GM18499 (cell line): ENCODE measurements around the gene ENO1.
"Not testable (repeated sequence)": the region's sequence is repeated elsewhere in the genome, so short reads cannot be mapped to it uniquely, and the experiment has no call there.

Experiments
- ATAC-seq: cut with Tn5 transposase; IDR thresholded peaks from one replicate; pipeline ENCODE4 v1.9.1; 2021; ENCODE audit warnings: moderate number of reproducible peaks; ENCODE audit not compliant: insufficient read depth, unreplicated experiment

The ENO1 gene

DNA sequence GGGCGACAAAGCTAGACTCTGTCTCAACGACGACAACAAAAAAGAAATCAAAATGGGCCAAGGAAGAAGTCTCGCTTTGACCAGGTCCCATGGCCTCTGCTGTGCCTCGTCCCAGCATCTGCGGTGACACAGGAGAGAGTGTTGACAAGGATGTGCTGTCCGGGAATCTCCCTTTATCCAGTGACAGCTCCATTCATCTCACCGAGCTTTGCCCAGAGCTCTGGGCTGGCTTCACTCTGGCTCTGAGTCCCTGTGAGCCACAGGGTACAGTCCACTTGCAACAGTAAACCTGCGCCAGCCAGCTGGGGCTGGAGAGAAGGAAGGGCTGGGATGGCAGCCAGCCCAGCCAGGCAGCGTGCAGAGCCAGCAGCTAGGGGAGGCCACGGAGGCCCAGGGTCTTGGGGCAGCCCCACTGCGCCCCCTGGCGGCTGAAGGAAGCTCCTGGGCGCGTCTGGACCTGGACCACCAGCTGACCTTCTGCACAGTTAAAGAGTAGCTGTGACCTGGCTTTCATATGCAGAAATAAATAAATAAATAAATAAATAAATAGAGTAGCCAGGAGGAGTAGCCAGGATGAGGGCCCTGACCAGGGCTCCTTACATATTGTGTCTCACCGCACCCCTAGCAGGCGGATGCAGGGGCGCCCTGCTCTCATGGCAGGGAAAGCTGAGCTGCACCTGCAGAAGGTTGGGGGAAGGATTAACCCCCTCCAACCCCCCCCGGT, 29.7 kb downstream of the ENO1 start:
- ATAC-seq: no peak

DNA sequence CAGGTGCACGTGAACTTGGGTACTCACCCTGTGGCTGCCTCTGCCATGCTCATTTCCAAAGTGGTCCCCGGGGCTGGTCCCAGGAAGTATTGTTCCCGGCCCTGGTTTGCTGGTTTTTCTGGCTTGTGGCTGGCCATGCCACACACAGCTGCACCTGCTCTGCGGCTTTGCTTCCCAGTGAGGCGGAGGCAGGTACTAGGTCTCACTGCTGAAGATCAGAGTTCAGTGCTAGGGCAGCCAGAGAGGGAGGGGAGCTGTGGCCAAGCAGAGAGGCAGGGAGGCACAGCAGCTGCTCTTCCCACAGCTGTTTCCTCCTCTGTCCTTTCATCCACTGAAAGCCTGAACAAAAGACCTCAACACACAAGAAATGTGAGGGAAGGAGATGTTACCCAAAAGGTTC, 30.5 kb downstream of the ENO1 start:
- no peak for ATAC-seq

GRCh38 chr1:8846263-8846662, 32.2 kb downstream of the ENO1 start:
- ATAC-seq: no peak

- no peak for ATAC-seq
Observed at GRCh38 chr1:8845104-8846097, 33.1 kb downstream of the ENO1 start.

GRCh38 chr1:8844501-8845006, 33.9 kb downstream of the ENO1 start:
- no peak for ATAC-seq

DNA sequence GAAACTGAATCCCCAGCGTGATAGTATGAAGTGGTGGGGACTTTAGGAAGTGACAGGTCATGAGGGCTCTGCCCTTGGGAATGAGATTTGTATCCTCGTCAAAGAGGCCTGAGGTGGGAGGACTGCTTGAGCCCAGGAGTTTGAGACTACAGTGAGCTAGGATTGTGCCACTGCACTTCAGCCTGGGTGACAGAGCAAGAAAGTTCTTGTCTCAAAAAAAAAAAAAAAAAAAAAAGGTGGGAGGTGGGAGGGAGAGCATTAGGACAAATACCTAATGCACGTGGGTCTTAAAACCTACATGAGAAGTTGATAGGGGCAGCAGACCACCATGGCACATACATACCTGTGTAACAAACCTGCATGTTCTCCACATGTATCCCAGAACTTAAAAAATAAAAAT, 37.1 kb downstream of the ENO1 start:
- no peak for ATAC-seq

- no peak for ATAC-seq
Observed at GRCh38 chr1:8839990-8840389, 38.5 kb downstream of the ENO1 start.

DNA sequence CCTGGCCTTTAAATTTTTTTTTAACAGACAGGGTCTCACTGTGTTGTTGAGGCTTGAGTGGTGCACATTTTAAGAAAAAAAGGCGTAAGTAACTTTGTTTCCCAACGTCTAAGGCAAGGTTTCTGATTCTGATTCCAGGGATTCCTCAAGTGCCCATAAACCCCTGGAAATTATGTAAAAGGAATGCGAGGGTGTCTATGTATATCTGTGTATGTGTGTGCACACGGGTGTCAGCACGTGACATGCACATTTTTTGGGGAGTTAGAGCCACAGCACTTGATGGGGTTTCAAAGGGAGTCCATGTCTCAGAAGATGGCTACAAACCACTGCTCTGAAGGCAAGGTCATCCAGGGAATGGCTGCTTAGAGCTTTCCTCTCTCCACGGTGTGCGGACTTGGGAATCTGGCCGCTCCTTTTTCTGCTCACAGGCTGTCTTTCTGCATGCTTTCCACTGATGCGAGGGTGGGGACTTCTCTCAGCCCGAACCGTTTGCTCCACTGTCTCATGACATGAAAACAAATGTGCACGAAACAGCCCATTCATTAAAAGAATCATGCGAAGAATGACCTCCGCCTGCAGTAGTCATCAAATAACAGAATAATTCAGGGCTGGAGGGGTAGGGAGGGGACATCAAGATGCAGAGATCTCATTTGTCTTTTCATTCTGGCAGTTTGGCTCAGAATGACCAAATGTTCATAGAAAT, 42.4 kb downstream of the ENO1 start:
- no peak for ATAC-seq

DNA sequence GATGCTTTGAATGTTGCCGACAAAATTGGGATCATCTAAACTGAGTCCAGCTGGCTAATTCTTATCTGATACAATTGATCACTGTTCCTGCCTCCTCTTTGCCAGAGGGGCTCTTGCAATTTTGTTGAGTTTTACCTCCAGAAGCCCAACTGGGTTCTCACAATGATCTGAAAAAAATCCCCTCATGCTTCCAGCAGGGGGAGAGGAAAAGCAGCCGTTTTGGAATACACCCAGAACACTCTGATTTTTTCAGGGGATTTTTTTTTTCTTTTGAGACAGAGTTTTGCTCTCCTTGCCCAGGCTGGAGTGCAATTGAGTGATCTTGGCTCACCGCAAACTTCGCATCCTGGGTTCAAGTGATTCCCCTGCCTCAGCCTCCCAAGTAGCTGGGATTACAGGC, 47.1 kb downstream of the ENO1 start:
- no peak for ATAC-seq

DNA sequence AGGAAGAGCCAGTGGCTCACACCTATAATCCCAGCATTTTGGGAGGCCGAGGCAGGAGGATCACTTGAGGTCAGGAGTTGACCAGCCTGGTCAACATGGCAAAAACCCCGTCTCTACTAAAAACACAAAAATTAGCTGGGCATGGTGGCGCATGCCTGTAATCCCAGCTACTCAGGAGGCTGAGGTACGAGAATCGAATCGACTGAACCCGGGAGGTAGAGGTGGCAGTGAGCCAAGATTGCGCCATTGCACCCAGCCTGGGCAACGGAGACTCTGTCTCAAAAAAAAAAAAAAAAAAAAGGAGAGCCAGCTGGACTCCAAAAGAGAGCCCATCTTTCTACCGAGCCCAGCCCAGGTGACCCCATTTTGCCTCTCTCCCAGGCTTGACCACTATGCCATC, 47.8 kb downstream of the ENO1 start:
- not testable (repeated sequence) for ATAC-seq

GRCh38 chr1:8825985-8826481, 52.5 kb downstream of the ENO1 start:
- ATAC-seq: no peak

DNA sequence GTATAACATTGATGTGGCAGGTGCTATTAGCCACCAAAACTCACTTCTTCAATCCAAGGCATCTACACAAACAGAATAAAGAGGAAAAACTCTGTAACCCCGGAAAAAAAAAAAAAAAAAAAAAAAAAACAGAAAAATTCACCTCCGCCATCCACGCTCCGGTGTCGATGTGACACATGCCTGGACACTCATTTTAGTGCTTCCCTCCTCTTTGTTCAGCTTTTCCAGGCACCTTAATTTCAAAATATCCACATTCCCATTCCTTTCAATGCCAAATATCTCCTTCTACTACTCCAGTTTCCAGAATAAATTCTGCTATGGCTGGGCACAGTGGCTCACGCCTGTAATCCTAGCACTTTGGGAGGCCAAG, 55.2 kb downstream of the ENO1 start:
- ATAC-seq: no peak

DNA sequence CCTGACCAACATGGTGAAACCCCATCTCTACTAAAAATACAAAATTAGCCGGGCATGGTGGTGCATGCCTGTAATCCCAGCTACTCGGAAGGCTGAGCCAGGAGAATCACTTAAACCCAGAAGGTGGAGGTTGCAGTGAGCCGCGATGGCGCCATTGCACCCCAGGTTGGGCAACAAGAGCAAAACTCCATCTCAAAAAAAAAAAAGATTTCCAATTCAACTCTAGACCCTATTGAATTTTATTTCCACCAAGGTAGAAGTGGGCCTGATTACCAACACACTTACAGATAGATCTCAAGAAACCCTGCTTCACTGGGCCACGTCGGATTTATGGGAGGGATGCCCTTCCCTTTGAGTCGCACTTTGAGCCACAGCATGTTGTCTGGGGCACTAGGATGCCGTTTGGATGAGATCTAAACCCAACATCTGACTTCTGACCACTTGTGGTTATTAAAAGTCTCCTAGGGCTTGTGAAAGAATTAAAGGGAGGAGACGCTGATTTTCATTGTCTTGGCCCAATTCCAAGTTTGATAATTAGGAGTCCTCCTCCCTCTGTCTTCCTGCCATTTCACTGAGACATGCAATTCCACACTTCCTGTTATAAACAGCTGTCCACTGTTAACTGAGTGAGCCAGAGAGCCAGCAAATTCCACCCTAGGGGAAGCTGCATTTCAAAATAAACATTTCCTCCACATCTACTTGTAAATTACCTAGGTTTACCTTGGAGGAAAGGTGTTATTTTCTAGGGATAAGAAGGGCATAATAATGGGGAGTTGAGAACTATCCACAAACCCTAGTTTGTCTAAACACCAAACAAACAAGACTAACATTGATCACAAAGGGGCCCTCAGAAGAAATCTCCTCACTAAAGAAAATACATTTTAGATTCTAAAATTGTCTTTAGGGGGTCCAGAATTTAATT, 55.9 kb downstream of the ENO1 start:
- ATAC-seq: no peak

GRCh38 chr1:8821084-8821483, 57.4 kb downstream of the ENO1 start:
- ATAC-seq: no peak

- ATAC-seq: not testable (repeated sequence)
Observed at GRCh38 chr1:8818789-8819188, 59.7 kb downstream of the ENO1 start.

DNA sequence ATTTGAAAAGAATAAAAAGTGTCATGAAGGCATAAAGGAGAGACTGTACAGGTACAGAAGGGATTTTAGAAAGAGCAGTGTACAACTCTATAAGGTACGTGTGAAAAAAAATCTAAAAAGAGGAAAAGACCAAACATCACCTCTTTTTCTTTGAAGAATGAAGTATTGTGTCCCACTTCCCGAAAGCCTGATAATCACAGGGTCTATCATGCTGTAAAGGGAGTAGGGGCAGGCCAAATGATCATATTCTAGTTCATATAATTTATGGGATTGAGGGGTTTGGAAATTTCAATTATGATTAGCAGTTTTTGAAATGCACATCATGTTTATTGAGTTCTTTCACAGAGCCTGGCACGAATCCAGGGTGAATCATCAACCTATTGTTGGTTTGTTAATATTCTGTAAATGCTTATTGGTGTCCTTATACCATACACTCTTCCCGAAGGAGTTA, 60.1 kb downstream of the ENO1 start:
- ATAC-seq: no peak

DNA sequence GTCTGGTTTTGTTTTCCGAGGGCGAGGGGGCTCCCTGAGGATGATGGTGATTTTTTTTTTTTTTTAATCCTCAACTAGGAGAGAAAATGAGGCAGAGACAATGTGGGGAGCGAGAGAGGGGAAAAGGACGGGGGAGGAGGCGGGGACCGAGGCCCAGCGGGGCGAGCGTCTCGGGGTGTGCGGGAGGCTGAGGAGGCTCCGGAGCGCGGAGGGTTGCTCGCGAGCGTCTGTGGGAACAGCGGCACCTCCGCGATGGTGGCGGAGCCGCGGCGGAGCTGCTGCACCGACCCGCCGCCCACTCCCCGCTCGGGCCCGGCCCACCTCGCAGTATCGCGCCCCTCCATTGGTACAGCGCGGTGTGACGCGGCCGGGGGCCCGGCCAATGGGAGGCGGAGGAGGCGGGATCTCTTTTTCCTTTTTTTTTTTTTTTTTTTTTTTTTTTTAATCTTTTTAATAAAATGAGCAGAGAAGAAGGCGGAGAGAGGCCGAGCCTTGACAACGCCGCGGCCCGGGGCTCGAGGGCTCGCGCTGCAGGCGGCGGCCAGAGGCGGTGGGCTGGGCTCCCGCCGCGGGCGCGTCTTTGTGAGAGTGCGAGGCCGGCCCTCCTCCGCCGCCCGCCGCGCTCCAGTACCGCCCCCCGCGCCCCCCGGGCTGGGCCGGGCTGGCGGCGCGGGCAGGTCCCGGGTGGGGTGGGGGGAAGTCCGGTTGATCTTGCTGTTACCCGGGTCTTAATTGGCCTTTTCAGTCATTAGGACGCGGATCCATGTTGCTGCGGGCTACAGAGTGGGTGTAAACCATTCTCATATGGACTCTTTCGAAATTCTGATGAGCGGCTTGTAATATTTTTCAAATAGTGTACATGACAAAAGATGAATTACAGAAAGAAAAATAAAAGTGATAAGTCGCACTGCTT, 60.8 kb downstream of the ENO1 start, which contains the start of gene RERE:
TSS of gene RERE (minus strand) at position 229 of the 913 bp plus-strand sequence.
- peak; percentile 77 for ATAC-seq

GRCh38 chr1:8816831-8817411, 61.6 kb downstream of the ENO1 start:
- ATAC-seq: no peak
